Measurements from ENCODE around the gene OPN1LW.
"Not testable (repeated sequence)": the region's sequence is repeated elsewhere in the genome, so short reads cannot be mapped to it uniquely, and the experiment has no call there.

OPN1LW gene

DNA sequence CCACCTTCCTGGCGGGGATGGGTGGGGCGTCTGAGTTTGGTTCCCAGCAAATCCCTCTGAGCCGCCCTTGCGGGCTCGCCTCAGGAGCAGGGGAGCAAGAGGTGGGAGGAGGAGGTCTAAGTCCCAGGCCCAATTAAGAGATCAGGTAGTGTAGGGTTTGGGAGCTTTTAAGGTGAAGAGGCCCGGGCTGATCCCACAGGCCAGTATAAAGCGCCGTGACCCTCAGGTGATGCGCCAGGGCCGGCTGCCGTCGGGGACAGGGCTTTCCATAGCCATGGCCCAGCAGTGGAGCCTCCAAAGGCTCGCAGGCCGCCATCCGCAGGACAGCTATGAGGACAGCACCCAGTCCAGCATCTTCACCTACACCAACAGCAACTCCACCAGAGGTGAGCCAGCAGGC is at the start of gene OPN1LW:
OPN1LW (plus strand) TSS at position 234 of the 400 bp plus-strand sequence; CDS start at position 275, 41 bp downstream.
- not testable (repeated sequence) for DNase-seq (ENCODE audit: low spot score)

DNA sequence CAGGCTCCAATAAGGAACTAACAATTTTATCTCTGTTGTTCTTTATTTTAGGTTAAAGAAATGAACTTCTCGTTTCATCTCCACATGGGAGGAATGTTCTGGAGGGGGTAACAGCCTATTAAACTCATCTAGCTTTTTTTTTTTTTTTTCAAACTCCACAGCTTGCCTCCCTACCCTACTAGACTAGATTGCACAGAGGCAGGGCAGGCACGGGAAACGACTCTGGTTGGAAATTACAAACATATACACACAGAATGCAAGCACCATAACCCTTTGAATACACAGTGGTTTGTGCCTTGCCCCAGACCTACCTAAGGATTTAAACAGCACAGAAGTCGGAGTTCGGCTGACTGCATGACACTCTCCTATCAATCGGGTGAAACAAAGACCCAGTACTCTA is 49.2 kb upstream of the OPN1LW start:
- TF ChIP-seq, protein P1, sequence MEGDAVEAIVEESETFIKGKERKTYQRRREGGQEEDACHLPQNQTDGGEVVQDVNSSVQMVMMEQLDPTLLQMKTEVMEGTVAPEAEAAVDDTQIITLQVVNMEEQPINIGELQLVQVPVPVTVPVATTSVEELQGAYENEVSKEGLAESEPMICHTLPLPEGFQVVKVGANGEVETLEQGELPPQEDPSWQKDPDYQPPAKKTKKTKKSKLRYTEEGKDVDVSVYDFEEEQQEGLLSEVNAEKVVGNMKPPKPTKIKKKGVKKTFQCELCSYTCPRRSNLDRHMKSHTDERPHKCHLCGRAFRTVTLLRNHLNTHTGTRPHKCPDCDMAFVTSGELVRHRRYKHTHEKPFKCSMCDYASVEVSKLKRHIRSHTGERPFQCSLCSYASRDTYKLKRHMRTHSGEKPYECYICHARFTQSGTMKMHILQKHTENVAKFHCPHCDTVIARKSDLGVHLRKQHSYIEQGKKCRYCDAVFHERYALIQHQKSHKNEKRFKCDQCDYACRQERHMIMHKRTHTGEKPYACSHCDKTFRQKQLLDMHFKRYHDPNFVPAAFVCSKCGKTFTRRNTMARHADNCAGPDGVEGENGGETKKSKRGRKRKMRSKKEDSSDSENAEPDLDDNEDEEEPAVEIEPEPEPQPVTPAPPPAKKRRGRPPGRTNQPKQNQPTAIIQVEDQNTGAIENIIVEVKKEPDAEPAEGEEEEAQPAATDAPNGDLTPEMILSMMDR (IDR thresholded peaks at IDR 0.05; ENCODE audit: extremely low read depth, missing control alignments): no peak
- DNase-seq (ENCODE audit: low spot score): no peak

DNA sequence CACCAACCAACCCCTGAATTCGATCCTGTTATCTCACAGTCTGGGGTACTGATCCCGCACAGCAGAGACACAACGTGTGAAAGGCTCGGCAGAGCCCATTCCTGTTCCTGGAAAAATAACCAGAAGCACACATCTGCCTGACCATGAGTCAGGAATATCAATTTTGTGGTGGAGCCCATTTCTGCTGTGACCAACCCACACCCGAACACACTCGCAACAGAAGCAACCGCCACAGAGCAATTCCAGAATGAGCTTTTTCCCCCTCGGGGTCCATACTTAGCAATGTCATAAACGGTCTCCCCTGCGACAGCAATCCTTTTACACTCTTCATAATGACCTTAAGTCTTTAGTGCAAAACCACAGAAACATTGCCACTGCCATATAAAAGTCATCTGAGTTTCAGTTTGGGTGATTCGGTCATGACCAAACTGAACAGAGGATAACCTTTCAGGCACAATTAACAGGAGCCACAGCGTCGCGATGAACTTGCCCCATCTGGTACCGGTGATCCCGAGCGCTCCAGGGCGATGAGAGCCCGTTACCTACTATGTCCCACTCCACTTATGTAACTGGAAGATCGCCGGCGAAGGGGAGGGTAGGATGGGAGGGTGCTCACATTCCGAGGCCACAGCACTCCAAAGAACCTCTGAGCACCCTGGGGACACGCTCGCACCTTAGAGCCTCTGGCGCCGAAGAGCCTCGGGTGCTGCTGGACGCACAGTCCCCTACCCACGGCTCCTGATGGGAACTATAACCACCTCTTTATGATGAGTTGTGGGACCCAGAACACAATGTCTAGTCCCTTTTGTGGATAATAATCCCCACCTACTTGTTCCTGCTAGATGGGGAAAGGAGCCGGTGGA is 47.7 kb upstream of the OPN1LW start:
- peak; percentile 22 for DNase-seq (ENCODE audit: low spot score)
- TF ChIP-seq, protein P1 (IDR thresholded peaks at IDR 0.05; ENCODE audit: extremely low read depth, missing control alignments): no peak

DNA sequence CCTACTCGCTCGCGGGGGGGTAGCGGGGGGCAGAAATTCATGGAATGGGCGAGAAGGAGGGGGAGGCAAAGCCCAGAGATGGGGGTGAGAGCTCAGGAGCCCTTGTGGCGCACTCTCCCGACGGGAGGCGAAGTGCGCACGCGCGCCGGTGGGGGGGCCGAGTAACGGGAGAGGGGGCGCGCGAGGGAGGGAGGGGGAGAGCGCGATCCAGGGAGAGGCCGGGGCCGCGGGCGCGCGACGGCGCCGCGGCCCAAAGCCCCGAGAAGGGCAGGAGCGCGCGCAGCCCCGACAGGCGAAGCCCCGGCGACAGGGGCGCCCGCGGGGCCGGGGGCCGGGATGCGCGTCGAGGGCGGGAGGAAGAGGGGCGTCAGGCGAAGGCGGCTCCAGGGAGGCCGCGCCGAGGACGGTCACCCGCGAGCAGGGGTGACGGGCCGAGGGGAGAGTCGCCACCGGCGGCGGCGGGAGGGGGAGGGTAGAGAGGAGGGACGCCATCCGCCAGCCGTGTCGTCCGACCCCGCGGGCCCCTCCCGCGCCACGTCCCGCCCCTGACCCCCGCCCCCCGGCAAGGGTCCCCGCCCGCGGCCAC is 46.9 kb upstream of the OPN1LW start:
- peak; percentile 86 for DNase-seq (ENCODE audit: low spot score)
- TF ChIP-seq, protein P1 (IDR thresholded peaks at IDR 0.05; ENCODE audit: extremely low read depth, missing control alignments): no peak

DNA sequence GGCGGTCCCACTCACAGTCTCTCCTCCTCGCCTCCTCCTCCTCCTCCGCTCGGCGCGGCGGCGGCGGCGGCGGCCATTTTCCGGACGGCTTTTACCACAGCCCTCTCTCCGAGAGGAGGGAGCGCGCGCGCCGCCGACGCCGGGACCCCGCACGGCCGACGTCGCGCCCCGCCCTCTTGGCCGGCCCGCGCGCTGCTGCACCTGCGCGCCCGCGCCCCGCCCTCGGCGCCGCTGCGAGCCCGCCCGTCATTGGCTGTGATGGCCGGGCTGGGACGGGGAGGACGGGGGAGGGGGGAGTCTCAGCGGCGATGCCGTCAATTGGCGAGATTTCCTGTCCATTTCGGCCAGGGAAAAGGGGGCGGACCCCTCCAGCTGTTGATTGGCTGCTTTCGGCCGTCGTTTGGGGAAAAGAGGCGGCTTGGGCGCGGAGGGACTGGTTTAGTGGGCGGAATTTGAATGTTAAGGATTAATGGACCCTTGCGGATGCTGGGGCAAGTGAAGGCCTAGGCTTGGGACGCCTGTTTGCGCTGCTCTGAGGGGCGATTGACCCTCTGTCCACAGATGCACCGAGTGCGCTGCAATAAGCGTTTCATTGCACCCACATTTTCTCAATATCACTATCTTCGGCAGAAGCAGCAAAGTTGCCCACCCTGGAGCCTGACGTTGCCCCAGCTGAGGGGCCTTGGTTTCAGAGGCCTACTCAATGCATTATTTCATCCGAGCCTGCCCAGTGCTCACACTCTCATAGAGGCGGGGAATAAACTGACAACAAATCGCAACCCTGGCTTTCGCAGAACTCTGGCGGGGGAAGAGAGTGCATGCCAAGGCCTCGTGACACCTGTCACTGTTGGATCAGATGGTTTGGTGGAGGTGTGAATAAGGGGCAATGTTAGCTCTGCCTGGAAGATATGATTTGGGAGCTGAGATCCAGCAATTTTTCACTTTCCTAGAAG is 46.2 kb upstream of the OPN1LW start, which contains the start of gene MECP2:
MECP2 (minus strand) TSS at position 129 of the 953 bp plus-strand sequence.
- TF ChIP-seq, protein P1 (IDR thresholded peaks at IDR 0.05; ENCODE audit: extremely low read depth, missing control alignments): no peak
- DNase-seq (ENCODE audit: low spot score): peak; percentile 95

DNA sequence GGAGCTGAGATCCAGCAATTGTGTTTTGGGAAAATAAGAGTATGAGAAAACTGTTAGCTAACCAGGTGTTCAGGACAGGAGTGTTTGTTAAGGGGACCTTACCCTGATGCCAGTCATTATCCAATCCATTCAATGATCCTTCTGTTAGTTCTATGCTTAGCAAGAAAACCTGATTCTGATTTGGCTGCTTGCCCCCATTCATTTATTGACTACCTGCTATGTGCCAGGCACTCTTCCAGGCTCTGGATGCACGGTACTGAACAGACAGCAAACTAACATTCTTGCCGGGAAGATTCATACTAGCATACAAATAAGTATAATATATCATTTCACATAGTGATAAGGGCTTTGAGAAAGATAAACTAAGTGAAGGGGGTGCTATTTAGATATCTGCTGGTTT is 45.5 kb upstream of the OPN1LW start:
- DNase-seq (ENCODE audit: low spot score): no peak
- TF ChIP-seq, protein P1 (IDR thresholded peaks at IDR 0.05; ENCODE audit: extremely low read depth, missing control alignments): no peak

DNA sequence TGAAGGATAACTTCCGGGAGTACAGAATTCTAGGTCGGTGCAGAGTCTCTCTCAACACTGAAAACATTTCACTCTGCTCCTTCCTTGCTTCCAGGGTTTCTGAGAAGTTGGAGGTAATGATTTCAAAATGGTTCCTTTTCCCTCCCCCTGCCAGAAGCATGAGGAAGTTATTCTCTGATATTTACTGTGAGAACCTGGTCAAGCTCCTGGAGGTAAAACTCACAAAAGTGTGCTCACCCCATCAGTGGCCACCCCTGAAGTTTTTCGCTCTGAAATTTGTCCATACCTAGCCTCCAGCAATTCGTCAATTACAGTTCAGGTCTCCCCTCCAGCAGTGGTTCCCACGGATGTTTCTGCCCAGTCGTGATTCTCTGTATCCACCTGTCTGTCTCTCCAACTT is 30.3 kb upstream of the OPN1LW start:
- no peak for DNase-seq (ENCODE audit: low spot score)

More for the DNA sequence above, 30.3 kb upstream of the OPN1LW start:
- TF ChIP-seq, protein P1 (IDR thresholded peaks at IDR 0.05; ENCODE audit: extremely low read depth, missing control alignments): no peak
